ENCODE results near the gene TFPI.

- TF ChIP-seq MTA3 (IDR thresholded peaks at IDR 0.05; ENCODE audit: borderline replicate concordance, low read length) = no peak
- TF ChIP-seq ZNF592 (IDR thresholded peaks at IDR 0.05) = no peak
- TF ChIP-seq REST (IDR thresholded peaks at IDR 0.05; ENCODE audit: low read depth, low read length) = no peak
Observed at GRCh38 chr2:187526792-187527191, 27.4 kb downstream of the TFPI start.

All from GM12878 (cell line).